ENCODE measurements around the gene MRPS35.

Gene MRPS35

DNA sequence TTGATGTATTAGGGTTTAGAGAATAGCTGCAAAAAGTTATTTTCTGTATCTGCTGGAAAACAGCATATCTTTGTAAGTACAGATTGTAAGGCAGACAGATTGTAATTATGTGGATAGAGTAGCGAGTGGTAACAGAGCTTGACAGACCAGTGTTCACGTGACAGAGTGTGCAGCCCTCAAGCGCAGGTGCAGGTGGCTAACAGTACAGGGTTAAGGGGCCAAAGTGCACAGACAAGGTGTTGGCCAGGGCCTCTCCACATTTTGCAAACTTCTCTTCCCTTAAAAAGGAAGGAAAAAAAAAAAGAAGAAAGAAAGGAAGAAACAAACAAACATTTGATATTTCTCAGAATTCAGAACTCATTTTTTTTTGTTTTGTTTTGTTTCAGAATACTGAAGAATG lies 44.2 kb downstream of the MRPS35 start:
- H3K27me3 ChIP-seq (ENCODE audit: insufficient read depth, insufficient read length) = no peaks in the 10 kb centered on the region
- DNase-seq (ENCODE audit: low read depth, low spot score) = no peak
- no peak for TF ChIP-seq SUZ12 (IDR thresholded peaks at IDR 0.05; ENCODE audit: extremely low read depth, insufficient read depth, insufficient read length)
- no peak for TF ChIP-seq YY1 (IDR thresholded peaks at IDR 0.05; ENCODE audit: insufficient read depth, insufficient read length)
- TF ChIP-seq ZNF274 (IDR thresholded peaks at IDR 0.05; ENCODE audit: low read depth, low read length) = no peak
- no peak overlapping the region for H3K9ac ChIP-seq (ENCODE audit: insufficient read length, low read depth)
- H3K9me3 ChIP-seq (ENCODE audit: insufficient read depth, low read length) = no peaks in the 10 kb centered on the region
- no peak overlapping the region for H3K4me3 ChIP-seq (ENCODE audit: insufficient read length, low read depth)
- peaks cover 60% of the 10 kb centered on the region for H3K36me3 ChIP-seq (ENCODE audit: insufficient read depth, insufficient read length, low read length)
- no peaks in the 10 kb centered on the region for H3K4me1 ChIP-seq (ENCODE audit: insufficient read depth, insufficient read length)

DNA sequence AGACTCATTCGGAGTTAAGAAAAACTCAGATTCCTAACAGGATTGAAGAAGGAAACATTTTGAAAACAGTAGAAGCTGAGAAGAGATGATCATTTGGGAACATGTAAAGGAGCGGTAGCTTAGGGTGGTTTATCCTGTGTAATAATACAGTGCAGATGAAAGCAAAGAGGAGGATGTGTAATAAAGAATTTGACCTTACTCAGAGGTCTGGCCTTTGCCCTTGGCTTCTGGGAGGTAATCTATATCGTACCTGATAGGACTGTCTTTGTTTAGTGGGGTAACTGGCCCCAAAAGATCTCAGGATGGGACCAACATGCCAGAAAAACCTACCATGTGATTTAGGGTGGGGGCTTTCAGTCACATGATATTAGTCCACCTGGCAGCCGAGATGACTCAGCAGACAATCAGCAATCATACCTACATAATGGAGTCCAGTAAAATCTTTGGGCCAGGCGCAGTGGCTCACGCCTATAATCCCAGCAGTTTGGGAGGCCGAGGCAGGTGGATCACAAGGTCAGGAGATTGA lies 46.1 kb downstream of the MRPS35 start:
- Histone ChIP-seq H3K9ac (ENCODE audit: insufficient read length, low read depth) (no peak overlapping the region), H3K9me3 (ENCODE audit: insufficient read depth, low read length) (no peaks in the 10 kb centered on the region), H3K27me3 (ENCODE audit: insufficient read depth, insufficient read length) (no peaks in the 10 kb centered on the region), H3K36me3 (ENCODE audit: insufficient read depth, insufficient read length, low read length) (peaks cover 50% of the 10 kb centered on the region), H3K4me3 (ENCODE audit: insufficient read length, low read depth) (no peak overlapping the region), H3K4me1 (ENCODE audit: insufficient read depth, insufficient read length) (no peaks in the 10 kb centered on the region)
- DNase-seq (ENCODE audit: low read depth, low spot score) = no peak
- TF ChIP-seq YY1 (IDR thresholded peaks at IDR 0.05; ENCODE audit: insufficient read depth, insufficient read length) = no peak
- no peak for TF ChIP-seq SUZ12 (IDR thresholded peaks at IDR 0.05; ENCODE audit: extremely low read depth, insufficient read depth, insufficient read length)
- TF ChIP-seq ZNF274 (IDR thresholded peaks at IDR 0.05; ENCODE audit: low read depth, low read length) = no peak

DNA sequence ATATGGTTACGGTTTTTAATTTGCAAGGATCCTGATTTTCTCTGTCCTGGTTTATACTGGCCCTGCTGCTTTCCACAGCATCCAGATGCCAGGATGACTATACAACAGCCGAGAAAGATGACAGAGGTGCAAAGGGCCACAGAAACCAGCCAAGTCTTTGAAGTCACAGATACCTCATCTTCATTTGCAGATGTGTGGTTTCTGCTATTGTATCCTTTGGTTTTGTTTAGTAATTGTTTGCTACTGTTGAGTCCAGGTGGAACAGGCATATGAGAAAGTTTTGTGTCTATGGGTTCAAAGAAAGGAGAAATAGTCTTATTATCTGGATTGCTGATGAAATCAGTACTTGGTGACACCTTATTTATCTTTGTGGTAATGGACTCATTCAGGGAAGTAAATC lies 52.1 kb downstream of the MRPS35 start:
- H3K36me3 ChIP-seq (ENCODE audit: insufficient read depth, insufficient read length, low read length) = peaks cover 8% of the 10 kb centered on the region
- no peak for TF ChIP-seq YY1 (IDR thresholded peaks at IDR 0.05; ENCODE audit: insufficient read depth, insufficient read length)
- TF ChIP-seq SUZ12 (IDR thresholded peaks at IDR 0.05; ENCODE audit: extremely low read depth, insufficient read depth, insufficient read length) = no peak
- no peak for TF ChIP-seq ZNF274 (IDR thresholded peaks at IDR 0.05; ENCODE audit: low read depth, low read length)
- H3K27me3 ChIP-seq (ENCODE audit: insufficient read depth, insufficient read length) = no peaks in the 10 kb centered on the region
- H3K4me1 ChIP-seq (ENCODE audit: insufficient read depth, insufficient read length) = peaks cover 2% of the 10 kb centered on the region
- no peaks in the 10 kb centered on the region for H3K9me3 ChIP-seq (ENCODE audit: insufficient read depth, low read length)
- no peak for DNase-seq (ENCODE audit: low read depth, low spot score)
- no peak overlapping the region for H3K4me3 ChIP-seq (ENCODE audit: insufficient read length, low read depth)
- no peak overlapping the region for H3K9ac ChIP-seq (ENCODE audit: insufficient read length, low read depth)

DNA sequence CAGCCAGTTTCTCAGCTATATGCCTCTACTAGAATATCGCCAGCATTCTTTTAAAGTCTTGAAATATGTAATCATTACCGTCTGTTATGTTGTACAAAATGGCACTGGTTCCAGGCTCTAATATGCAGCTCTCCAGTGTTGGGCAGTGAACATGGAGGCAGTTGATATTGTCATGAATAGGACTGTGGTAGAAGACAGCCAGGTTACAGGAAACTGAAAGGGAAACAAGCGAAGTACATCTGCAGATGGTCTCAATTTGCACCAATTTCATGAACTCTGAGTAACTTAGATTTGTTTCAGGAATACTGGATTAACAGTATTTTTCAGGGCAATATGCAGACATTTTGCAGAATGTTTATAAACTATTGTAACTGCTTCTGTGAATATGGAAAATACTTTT lies 56.0 kb downstream of the MRPS35 start:
- H3K9ac ChIP-seq (ENCODE audit: insufficient read length, low read depth) = no peak overlapping the region
- TF ChIP-seq ZNF274 (IDR thresholded peaks at IDR 0.05; ENCODE audit: low read depth, low read length) (no peak), SUZ12 (IDR thresholded peaks at IDR 0.05; ENCODE audit: extremely low read depth, insufficient read depth, insufficient read length) (no peak), YY1 (IDR thresholded peaks at IDR 0.05; ENCODE audit: insufficient read depth, insufficient read length) (no peak)
- no peaks in the 10 kb centered on the region for H3K36me3 ChIP-seq (ENCODE audit: insufficient read depth, insufficient read length, low read length)
- DNase-seq (ENCODE audit: low read depth, low spot score) = no peak
- no peaks in the 10 kb centered on the region for H3K9me3 ChIP-seq (ENCODE audit: insufficient read depth, low read length)
- no peaks in the 10 kb centered on the region for H3K27me3 ChIP-seq (ENCODE audit: insufficient read depth, insufficient read length)
- no peak overlapping the region for H3K4me3 ChIP-seq (ENCODE audit: insufficient read length, low read depth)
- H3K4me1 ChIP-seq (ENCODE audit: insufficient read depth, insufficient read length) = peaks cover 2% of the 10 kb centered on the region

DNA sequence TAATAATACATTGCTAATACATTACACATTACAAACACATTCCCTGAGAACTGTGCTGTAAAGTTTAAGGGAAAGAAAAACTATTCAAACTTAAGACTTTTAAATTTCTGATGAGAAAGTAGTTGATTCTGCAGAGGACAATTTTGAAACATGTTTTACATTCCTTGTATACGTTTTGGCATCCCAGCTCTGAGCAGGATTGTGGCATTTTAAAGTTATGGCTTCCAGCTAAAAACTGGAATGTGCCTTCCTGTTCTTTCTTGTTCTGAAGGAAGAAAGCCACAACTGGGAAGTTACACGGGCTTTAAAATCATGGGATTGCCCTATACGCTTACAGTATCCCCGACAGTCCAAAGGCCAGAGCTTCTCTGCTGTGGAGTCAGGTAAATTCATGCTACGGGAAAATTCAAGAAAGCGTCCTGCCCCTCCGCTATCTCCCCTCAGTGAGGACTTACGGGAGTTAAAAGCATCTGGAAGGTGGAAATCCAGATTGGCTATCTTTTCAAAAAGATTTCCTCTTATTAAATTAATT lies 58.6 kb downstream of the MRPS35 start:
- Histone ChIP-seq H3K4me1 (ENCODE audit: insufficient read depth, insufficient read length) (no peaks in the 10 kb centered on the region), H3K27me3 (ENCODE audit: insufficient read depth, insufficient read length) (no peaks in the 10 kb centered on the region), H3K9me3 (ENCODE audit: insufficient read depth, low read length) (no peaks in the 10 kb centered on the region), H3K9ac (ENCODE audit: insufficient read length, low read depth) (no peak overlapping the region), H3K36me3 (ENCODE audit: insufficient read depth, insufficient read length, low read length) (no peaks in the 10 kb centered on the region), H3K4me3 (ENCODE audit: insufficient read length, low read depth) (no peak overlapping the region)
- no peak for DNase-seq (ENCODE audit: low read depth, low spot score)
- TF ChIP-seq SUZ12 (IDR thresholded peaks at IDR 0.05; ENCODE audit: extremely low read depth, insufficient read depth, insufficient read length) (no peak), YY1 (IDR thresholded peaks at IDR 0.05; ENCODE audit: insufficient read depth, insufficient read length) (no peak), ZNF274 (IDR thresholded peaks at IDR 0.05; ENCODE audit: low read depth, low read length) (no peak)

DNA sequence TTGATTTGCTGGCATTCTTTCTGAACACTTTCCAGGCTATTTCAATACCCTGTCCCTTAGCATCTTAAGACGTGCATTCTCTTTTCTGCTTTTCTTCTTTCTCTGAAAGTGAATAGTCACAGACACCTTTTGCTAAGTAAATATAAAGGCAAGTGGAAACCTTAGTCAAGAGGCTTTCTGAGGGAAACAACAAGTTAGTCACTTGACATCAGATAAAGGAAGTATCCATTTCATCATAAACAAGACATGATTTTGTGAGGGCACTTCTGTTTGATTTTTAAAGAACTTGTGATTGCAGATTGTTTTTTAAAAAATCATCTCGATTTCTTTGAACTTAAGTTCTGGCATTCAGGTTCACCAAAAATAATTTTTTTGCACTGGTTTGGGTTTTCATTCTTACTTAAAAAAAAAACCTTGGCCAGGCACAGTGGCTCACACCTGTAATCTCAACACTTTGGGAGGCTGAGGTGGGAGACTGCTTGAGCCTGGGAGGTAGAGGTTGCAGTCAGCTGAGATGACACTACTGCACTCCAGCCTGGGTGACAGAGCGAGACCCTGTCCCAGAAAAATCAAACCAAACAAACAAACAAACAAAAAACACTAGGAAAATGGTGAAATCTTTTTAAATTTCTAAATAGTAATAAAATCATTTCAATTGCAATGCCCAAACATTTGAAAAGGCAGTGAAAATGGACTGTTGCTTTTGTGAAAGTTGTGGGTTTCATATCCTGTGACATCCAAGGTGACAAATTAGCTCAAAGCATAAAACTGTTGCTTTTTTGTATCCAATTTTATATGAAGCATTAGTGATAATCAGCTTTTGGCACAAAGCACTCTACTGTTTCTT lies 61.1 kb downstream of the MRPS35 start:
- H3K36me3 ChIP-seq (ENCODE audit: insufficient read depth, insufficient read length, low read length) = no peaks in the 10 kb centered on the region
- H3K27me3 ChIP-seq (ENCODE audit: insufficient read depth, insufficient read length) = no peaks in the 10 kb centered on the region
- no peak for DNase-seq (ENCODE audit: low read depth, low spot score)
- no peaks in the 10 kb centered on the region for H3K9me3 ChIP-seq (ENCODE audit: insufficient read depth, low read length)
- no peak overlapping the region for H3K4me3 ChIP-seq (ENCODE audit: insufficient read length, low read depth)
- TF ChIP-seq SUZ12 (IDR thresholded peaks at IDR 0.05; ENCODE audit: extremely low read depth, insufficient read depth, insufficient read length) (no peak), ZNF274 (IDR thresholded peaks at IDR 0.05; ENCODE audit: low read depth, low read length) (no peak), YY1 (IDR thresholded peaks at IDR 0.05; ENCODE audit: insufficient read depth, insufficient read length) (no peak)
- H3K9ac ChIP-seq (ENCODE audit: insufficient read length, low read depth) = no peak overlapping the region
- no peaks in the 10 kb centered on the region for H3K4me1 ChIP-seq (ENCODE audit: insufficient read depth, insufficient read length)

DNA sequence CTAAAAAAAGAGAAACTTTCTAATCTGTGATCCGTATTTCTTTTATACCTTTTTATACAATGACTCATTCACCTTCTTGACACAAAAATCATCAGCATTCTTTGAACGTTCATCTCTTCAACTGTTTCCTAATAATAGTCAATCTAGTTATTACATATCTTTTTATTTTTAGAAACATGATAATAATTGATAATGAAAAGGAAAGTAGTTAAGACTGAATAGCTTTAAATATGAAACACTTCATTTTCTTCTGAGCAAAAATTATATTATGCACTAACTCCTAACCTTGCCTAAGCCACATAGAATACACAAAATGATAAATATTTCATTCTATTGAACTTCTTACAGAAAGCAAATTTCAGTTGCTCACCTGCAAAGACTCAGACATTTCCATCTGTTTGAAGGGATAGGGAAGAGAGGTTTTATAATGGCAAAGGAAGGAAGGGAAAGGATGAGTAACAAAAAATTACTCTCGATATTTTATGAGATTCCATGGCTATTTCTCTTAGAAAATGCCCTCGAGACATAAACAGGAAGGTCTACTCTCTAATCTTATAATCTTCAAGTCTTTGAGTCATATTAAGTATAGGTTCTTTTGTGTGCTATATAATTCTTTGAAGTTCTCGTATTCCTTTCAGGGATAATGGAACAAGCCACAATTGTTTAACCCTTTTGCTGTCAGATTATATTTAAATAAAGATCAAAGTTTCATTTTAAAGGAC lies 61.9 kb downstream of the MRPS35 start:
- H3K36me3 ChIP-seq (ENCODE audit: insufficient read depth, insufficient read length, low read length) = no peaks in the 10 kb centered on the region
- no peak for DNase-seq (ENCODE audit: low read depth, low spot score)
- H3K4me3 ChIP-seq (ENCODE audit: insufficient read length, low read depth) = no peak overlapping the region
- no peak overlapping the region for H3K9ac ChIP-seq (ENCODE audit: insufficient read length, low read depth)
- TF ChIP-seq YY1 (IDR thresholded peaks at IDR 0.05; ENCODE audit: insufficient read depth, insufficient read length) (no peak), ZNF274 (IDR thresholded peaks at IDR 0.05; ENCODE audit: low read depth, low read length) (no peak), SUZ12 (IDR thresholded peaks at IDR 0.05; ENCODE audit: extremely low read depth, insufficient read depth, insufficient read length) (no peak)
- H3K9me3 ChIP-seq (ENCODE audit: insufficient read depth, low read length) = no peaks in the 10 kb centered on the region
- no peaks in the 10 kb centered on the region for H3K4me1 ChIP-seq (ENCODE audit: insufficient read depth, insufficient read length)
- H3K27me3 ChIP-seq (ENCODE audit: insufficient read depth, insufficient read length) = no peaks in the 10 kb centered on the region
